MM.1S (cell line): ENCODE data around the gene ADRB1.

Source experiments
- DNase-seq: peaks from one replicate; pipeline ENCODE4 v3.0.0-alpha.2; 2015
- H2AFZ ChIP-seq: fragments of 300-600 bp; sonication (generic); 2 replicates; pipeline ENCODE4 v1.6.0; 2016; ENCODE audit warnings: antibody characterized with exemption, low read length
- H3F3A ChIP-seq: fragments of 300-600 bp; sonication (generic); 2 replicates; pipeline ENCODE4 v1.6.1; 2016; ENCODE audit warnings: mild to moderate bottlenecking, antibody characterized with exemption, low read length, moderate library complexity, mixed read lengths; ENCODE audit not compliant: insufficient read depth
- H3K27ac ChIP-seq: fragments of 300-600 bp; sonication (generic); 2 replicates; pipeline ENCODE4 v1.5.1; 2016; ENCODE audit warnings: mild to moderate bottlenecking, low read length
- H3K27me3 ChIP-seq: fragments of 300-600 bp; sonication (generic); replicated peaks from 2 replicates; pipeline ENCODE4 v1.6.0; 2016; ENCODE audit warnings: low read length; ENCODE audit not compliant: insufficient read depth
- H3K36me3 ChIP-seq: fragments of 300-600 bp; sonication (generic); replicated peaks from 2 replicates; pipeline ENCODE4 v1.6.1; 2016; ENCODE audit warnings: mild to moderate bottlenecking, low read length, mixed read lengths; ENCODE audit not compliant: insufficient read depth
- H3K4me1 ChIP-seq: fragments of 300-600 bp; sonication (generic); 2 replicates; pipeline ENCODE4 v1.6.1; 2016; ENCODE audit warnings: low read length, mixed read lengths
- H3K4me2 ChIP-seq: fragments of 300-600 bp; sonication (generic); 2 replicates; pipeline ENCODE4 v1.6.0; 2016; ENCODE audit warnings: low read depth, low read length
- H3K4me3 ChIP-seq: fragments of 300-600 bp; sonication (generic); 2 replicates; pipeline ENCODE4 v1.5.1; 2016; ENCODE audit warnings: low read length, mixed read lengths
- H3K79me2 ChIP-seq: fragments of 300-600 bp; sonication (generic); 2 replicates; pipeline ENCODE4 v1.6.1; 2016; ENCODE audit warnings: mixed run types, low read length, mixed read lengths
- H3K9ac ChIP-seq: fragments of 300-600 bp; sonication (generic); 2 replicates; pipeline ENCODE4 v1.6.1; 2016; ENCODE audit warnings: low read length, mixed read lengths
- H3K9me2 ChIP-seq: fragments of 300-600 bp; sonication (generic); replicated peaks from 2 replicates; pipeline ENCODE4 v1.6.1; 2016; ENCODE audit warnings: mild to moderate bottlenecking, low read length, mixed read lengths; ENCODE audit not compliant: insufficient read depth
- H3K9me3 ChIP-seq: fragments of 300-600 bp; sonication (generic); replicated peaks from 2 replicates; pipeline ENCODE4 v1.6.1; 2016; ENCODE audit warnings: mild to moderate bottlenecking, low read length, mixed read lengths; ENCODE audit not compliant: insufficient read depth
- H4K20me1 ChIP-seq: fragments of 300-600 bp; sonication (generic); 2 replicates; pipeline ENCODE4 v1.6.1; 2016; ENCODE audit warnings: mild to moderate bottlenecking, low read length, moderate library complexity, mixed read lengths; ENCODE audit not compliant: insufficient read depth
- EZH2 ChIP-seq: fragments of 300-600 bp; sonication (generic); optimal IDR thresholded peaks from 2 replicates; pipeline ENCODE3; 2017; ENCODE audit warnings: low read depth, mild to moderate bottlenecking, antibody characterized with exemption, low read length, mixed read lengths
- EZH2phosphoT487 ChIP-seq: fragments of 300-600 bp; sonication (generic); IDR thresholded peaks from 2 replicates; pipeline ENCODE4 v1.6.1; 2018; ENCODE audit warnings: antibody characterized with exemption, low read length
- TF ChIP-seq, protein P1 (sequence below): fragments of 300-600 bp; sonication (generic); IDR thresholded peaks from 2 replicates; pipeline ENCODE4 v1.5.1; 2016; ENCODE audit warnings: antibody characterized with exemption, low read length, mixed read lengths

Gene ADRB1

GRCh38 chr10:114071178-114071577, 27.5 kb downstream of the ADRB1 start:
- Histone ChIP-seq H3K27ac (no peak overlapping the region), H3K4me1 (peaks cover 8% of the 10 kb centered on the region; the same call in 1 of the 2 replicates), H3K9ac (no peak overlapping the region), H2AFZ (no peak overlapping the region), H4K20me1 (no peaks in the 10 kb centered on the region), H3F3A (no peaks in the 10 kb centered on the region), H3K4me2 (no peak overlapping the region), H3K9me3 (no peaks in the 10 kb centered on the region), H3K4me3 (no peak overlapping the region), H3K9me2 (no peaks in the 10 kb centered on the region), H3K79me2 (no peaks in the 10 kb centered on the region), H3K27me3 (no peaks in the 10 kb centered on the region), H3K36me3 (no peaks in the 10 kb centered on the region)
- no peak for TF ChIP-seq EZH2phosphoT487
- TF ChIP-seq, protein P1, sequence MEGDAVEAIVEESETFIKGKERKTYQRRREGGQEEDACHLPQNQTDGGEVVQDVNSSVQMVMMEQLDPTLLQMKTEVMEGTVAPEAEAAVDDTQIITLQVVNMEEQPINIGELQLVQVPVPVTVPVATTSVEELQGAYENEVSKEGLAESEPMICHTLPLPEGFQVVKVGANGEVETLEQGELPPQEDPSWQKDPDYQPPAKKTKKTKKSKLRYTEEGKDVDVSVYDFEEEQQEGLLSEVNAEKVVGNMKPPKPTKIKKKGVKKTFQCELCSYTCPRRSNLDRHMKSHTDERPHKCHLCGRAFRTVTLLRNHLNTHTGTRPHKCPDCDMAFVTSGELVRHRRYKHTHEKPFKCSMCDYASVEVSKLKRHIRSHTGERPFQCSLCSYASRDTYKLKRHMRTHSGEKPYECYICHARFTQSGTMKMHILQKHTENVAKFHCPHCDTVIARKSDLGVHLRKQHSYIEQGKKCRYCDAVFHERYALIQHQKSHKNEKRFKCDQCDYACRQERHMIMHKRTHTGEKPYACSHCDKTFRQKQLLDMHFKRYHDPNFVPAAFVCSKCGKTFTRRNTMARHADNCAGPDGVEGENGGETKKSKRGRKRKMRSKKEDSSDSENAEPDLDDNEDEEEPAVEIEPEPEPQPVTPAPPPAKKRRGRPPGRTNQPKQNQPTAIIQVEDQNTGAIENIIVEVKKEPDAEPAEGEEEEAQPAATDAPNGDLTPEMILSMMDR = no peak
- TF ChIP-seq EZH2 = no peak
- DNase-seq = no peak

DNA sequence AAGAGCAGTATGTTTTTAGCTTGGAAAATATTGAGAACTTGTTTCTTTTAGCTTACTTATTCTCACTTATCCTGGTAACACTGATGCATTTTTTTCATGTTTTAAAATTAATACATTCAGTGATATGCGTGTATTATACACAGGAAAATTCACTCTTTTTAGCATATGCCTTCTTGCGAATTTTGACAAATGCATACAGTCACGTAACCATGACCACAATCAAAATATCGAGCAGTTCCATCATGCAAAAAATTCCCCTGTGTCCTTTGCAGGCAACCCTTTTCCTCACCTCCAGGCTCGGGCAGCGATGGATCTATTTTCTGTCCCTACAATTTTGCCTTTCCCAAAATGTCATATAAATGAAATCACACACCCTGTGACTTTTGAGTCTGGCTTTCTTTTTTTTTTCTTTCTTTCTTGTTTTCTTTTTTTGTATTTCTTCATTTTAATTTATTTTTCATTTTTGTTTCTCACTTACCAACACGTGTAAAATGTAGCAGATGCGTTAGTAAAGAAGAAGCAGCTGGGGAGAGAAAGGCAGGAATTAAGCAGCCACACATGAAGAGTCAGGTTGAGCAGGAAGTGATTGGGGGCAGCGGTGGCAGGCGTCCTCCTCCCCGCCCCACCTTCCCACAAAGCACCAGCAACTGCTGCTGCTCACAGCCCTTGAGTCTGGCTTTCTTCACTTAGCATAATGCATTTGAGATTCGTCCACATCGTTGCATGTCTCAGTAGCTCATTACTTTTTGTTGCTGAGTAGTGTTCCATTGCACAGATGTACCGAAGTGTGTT, 29.9 kb downstream of the ADRB1 start:
- H3K27ac ChIP-seq = no peak overlapping the region
- no peak overlapping the region for H3K9ac ChIP-seq
- no peaks in the 10 kb centered on the region for H4K20me1 ChIP-seq
- no peak for DNase-seq
- H3K4me2 ChIP-seq = no peak overlapping the region
- no peaks in the 10 kb centered on the region for H3K79me2 ChIP-seq
- no peaks in the 10 kb centered on the region for H3F3A ChIP-seq
- H3K27me3 ChIP-seq = no peaks in the 10 kb centered on the region
- peaks cover 2% of the 10 kb centered on the region; the same call in 1 of the 2 replicates for H3K4me1 ChIP-seq
- H2AFZ ChIP-seq = no peak overlapping the region
- no peaks in the 10 kb centered on the region for H3K9me3 ChIP-seq
- TF ChIP-seq EZH2 (no peak), EZH2phosphoT487 (no peak)
- TF ChIP-seq, protein P1 = no peak
- H3K4me3 ChIP-seq = no peak overlapping the region
- H3K9me2 ChIP-seq = no peaks in the 10 kb centered on the region
- no peaks in the 10 kb centered on the region for H3K36me3 ChIP-seq

DNA sequence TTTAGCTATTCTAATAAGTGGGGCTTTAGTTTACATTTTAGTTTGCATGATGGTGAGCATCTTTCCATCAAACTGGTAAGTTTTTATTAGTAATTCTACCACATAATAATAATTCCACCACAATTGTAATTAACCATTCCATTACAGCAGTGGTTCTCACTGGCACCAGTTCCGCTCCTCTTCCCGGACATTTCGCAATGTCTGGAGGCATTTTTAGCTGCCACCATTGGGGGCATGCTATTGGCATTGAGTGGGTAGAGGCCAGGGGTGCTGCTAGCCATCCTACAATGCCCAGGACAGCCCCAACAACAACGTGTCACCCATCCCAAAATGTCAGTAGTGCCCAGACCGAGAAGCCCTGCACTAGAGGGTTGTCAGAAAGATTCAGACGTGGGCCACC, 31.4 kb downstream of the ADRB1 start:
- H3K9me3 ChIP-seq = no peaks in the 10 kb centered on the region
- TF ChIP-seq EZH2phosphoT487 (no peak), EZH2 (no peak)
- TF ChIP-seq, protein P1 = no peak
- no peak overlapping the region for H3K4me3 ChIP-seq
- H3K27me3 ChIP-seq = no peaks in the 10 kb centered on the region
- no peaks in the 10 kb centered on the region for H3K36me3 ChIP-seq
- H3K79me2 ChIP-seq = no peaks in the 10 kb centered on the region
- H3F3A ChIP-seq = no peaks in the 10 kb centered on the region
- no peak for DNase-seq
- H4K20me1 ChIP-seq = no peaks in the 10 kb centered on the region
- H3K4me2 ChIP-seq = no peak overlapping the region
- H3K9ac ChIP-seq = no peak overlapping the region
- no peak overlapping the region for H3K27ac ChIP-seq
- H2AFZ ChIP-seq = no peak overlapping the region
- no peaks in the 10 kb centered on the region for H3K9me2 ChIP-seq
- H3K4me1 ChIP-seq = no peaks in the 10 kb centered on the region
